ENCODE measurements around the gene FBXW2.

GRCh38 chr9:120708526-120709224, 84.5 kb downstream of the FBXW2 start:
- TF ChIP-seq CTCF (conservative IDR thresholded peaks at IDR 0.05; ENCODE audit: low read length) (no peak), EZH2phosphoT487 (IDR thresholded peaks at IDR 0.05; ENCODE audit: borderline replicate concordance) (no peak)

Data from Loucy (cell line).